HL-60 (cell line): ENCODE measurements around the gene SURF2.

ENCODE experiments used
- DNase-seq, 2 experiments: peaks; one replicate each; pipeline ENCODE4 v3.0.0-alpha.2; 2010 to 2020; ENCODE audit warnings: low read depth in 1 of 2, low spot score in 1 of 2
- H3K27ac ChIP-seq: fragments of 250-450 bp; sonication (Bioruptor Pico); replicated peaks from 2 replicates; pipeline ENCODE4 v1.5.1; 2020; ENCODE audit warnings: mild to moderate bottlenecking, moderate library complexity
- H3K27me3 ChIP-seq: fragments of 250-450 bp; sonication (Bioruptor Pico); 2 replicates; pipeline ENCODE4 v1.5.1; 2021; ENCODE audit warnings: mild to moderate bottlenecking, moderate library complexity; ENCODE audit not compliant: insufficient read depth, poor library complexity, severe bottlenecking
- H3K4me3 ChIP-seq: replicated peaks from 2 replicates; pipeline ENCODE4 v1.5.1; 2011; ENCODE audit warnings: mild to moderate bottlenecking, control low read depth, low read length; ENCODE audit not compliant: insufficient read depth
- GABPA ChIP-seq: IDR thresholded peaks from 2 replicates; pipeline ENCODE4 v1.6.1; 2012; ENCODE audit warnings: low read depth
- POLR2AphosphoS5 ChIP-seq: IDR thresholded peaks from 2 replicates; pipeline ENCODE4 v1.6.1; 2012; ENCODE audit warnings: low read depth
- SPI1 ChIP-seq: IDR thresholded peaks from 2 replicates; pipeline ENCODE4 v1.6.1; 2012; ENCODE audit warnings: low read depth, mild to moderate bottlenecking, borderline replicate concordance
- TF ChIP-seq, protein P1 (sequence below): IDR thresholded peaks from one replicate; pipeline ENCODE4 v1.5.1; 2011; ENCODE audit warnings: low read length, control low read depth, inconsistent platforms; ENCODE audit not compliant: insufficient read depth
- TF ChIP-seq, protein P2 (sequence below): IDR thresholded peaks from 2 replicates; pipeline ENCODE4 v1.6.1; 2012; ENCODE audit warnings: low read depth; ENCODE audit not compliant: insufficient replicate concordance

The SURF2 gene

DNA sequence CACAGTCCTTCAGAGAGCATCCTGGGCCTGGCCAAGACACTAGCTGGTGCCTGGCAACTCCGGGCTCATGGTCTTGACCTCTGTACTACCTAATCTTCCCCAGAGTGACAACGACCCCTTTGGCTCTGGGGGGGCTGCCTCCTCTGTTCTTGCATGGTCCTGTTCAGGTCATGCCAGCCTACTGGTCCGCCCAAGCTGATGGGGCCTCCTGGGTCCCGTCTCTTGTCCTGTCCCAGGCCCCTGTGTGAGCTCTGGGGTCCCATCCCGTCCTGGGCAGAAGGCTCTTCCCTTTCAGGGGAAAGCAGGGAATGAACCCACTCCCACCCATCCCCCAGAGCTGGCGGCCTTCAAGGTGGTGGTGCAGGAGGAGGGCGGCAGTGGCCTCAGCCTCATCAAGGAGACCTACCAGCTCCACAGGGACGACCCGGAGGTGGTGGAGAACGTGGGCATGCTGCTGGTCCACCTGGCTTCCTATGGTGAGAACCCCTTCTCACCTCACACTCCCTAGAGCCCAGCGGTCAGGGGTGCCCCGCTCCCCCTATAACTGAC is 48.2 kb downstream of the SURF2 start:
- no peak overlapping the region for H3K4me3 ChIP-seq
- no peaks in the 10 kb centered on the region for H3K27me3 ChIP-seq
- no peak for DNase-seq
- TF ChIP-seq SPI1: no peak
- TF ChIP-seq POLR2AphosphoS5: peak; percentile 55; the same call in 1 of the 2 replicates
- no peak overlapping the region for H3K27ac ChIP-seq

DNA sequence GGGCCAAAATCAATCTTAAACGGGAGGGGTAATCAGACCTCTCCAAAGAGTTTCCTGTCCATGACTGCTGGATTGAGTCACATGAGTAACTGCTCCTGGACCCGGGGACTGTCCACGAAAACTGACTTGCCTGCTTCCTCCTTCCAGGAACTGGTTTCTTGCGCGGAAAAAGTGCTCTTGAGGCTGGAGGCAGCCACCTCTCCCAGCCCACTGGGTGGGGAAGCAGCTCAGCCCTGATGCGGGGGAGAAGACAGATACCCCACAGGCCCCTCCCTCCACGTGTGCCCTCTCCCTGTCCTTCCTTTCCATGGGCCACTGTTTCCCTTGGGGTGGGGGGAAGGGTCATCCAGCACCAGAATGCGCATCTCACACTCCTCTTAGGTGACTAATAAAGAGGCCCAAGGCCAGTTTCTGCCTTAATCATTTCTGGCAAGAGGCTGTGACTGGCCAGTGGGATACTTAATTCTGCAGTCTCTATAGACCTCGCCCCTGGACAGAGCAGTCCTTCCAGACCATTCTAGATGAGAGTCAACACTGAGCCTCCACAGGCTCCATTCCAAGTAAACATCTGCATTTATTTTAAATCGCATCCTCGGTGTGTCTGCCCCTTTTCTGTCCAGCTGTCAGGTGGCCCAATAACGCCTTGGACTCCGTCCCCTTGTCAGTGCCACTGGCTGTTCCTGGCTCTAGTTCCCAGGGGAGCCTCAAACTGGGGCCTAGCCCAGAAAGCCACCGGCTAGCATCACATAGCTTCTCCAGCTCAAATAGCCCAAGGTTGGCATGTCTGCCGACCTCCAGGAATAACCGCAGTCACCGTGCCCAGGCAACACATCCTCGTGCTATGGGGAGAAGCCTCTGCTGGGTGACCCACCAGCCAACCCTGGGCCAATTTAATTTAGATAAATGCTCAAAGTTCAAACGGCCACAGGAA is 49.4 kb downstream of the SURF2 start:
- H3K4me3 ChIP-seq: no peak overlapping the region
- no peak for DNase-seq
- TF ChIP-seq, protein P1, sequence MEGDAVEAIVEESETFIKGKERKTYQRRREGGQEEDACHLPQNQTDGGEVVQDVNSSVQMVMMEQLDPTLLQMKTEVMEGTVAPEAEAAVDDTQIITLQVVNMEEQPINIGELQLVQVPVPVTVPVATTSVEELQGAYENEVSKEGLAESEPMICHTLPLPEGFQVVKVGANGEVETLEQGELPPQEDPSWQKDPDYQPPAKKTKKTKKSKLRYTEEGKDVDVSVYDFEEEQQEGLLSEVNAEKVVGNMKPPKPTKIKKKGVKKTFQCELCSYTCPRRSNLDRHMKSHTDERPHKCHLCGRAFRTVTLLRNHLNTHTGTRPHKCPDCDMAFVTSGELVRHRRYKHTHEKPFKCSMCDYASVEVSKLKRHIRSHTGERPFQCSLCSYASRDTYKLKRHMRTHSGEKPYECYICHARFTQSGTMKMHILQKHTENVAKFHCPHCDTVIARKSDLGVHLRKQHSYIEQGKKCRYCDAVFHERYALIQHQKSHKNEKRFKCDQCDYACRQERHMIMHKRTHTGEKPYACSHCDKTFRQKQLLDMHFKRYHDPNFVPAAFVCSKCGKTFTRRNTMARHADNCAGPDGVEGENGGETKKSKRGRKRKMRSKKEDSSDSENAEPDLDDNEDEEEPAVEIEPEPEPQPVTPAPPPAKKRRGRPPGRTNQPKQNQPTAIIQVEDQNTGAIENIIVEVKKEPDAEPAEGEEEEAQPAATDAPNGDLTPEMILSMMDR: no peak
- TF ChIP-seq, protein P2, sequence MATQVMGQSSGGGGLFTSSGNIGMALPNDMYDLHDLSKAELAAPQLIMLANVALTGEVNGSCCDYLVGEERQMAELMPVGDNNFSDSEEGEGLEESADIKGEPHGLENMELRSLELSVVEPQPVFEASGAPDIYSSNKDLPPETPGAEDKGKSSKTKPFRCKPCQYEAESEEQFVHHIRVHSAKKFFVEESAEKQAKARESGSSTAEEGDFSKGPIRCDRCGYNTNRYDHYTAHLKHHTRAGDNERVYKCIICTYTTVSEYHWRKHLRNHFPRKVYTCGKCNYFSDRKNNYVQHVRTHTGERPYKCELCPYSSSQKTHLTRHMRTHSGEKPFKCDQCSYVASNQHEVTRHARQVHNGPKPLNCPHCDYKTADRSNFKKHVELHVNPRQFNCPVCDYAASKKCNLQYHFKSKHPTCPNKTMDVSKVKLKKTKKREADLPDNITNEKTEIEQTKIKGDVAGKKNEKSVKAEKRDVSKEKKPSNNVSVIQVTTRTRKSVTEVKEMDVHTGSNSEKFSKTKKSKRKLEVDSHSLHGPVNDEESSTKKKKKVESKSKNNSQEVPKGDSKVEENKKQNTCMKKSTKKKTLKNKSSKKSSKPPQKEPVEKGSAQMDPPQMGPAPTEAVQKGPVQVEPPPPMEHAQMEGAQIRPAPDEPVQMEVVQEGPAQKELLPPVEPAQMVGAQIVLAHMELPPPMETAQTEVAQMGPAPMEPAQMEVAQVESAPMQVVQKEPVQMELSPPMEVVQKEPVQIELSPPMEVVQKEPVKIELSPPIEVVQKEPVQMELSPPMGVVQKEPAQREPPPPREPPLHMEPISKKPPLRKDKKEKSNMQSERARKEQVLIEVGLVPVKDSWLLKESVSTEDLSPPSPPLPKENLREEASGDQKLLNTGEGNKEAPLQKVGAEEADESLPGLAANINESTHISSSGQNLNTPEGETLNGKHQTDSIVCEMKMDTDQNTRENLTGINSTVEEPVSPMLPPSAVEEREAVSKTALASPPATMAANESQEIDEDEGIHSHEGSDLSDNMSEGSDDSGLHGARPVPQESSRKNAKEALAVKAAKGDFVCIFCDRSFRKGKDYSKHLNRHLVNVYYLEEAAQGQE: no peak
- TF ChIP-seq GABPA (no peak), POLR2AphosphoS5 (no peak), SPI1 (no peak)
- H3K27ac ChIP-seq: no peak overlapping the region
- no peaks in the 10 kb centered on the region for H3K27me3 ChIP-seq

DNA sequence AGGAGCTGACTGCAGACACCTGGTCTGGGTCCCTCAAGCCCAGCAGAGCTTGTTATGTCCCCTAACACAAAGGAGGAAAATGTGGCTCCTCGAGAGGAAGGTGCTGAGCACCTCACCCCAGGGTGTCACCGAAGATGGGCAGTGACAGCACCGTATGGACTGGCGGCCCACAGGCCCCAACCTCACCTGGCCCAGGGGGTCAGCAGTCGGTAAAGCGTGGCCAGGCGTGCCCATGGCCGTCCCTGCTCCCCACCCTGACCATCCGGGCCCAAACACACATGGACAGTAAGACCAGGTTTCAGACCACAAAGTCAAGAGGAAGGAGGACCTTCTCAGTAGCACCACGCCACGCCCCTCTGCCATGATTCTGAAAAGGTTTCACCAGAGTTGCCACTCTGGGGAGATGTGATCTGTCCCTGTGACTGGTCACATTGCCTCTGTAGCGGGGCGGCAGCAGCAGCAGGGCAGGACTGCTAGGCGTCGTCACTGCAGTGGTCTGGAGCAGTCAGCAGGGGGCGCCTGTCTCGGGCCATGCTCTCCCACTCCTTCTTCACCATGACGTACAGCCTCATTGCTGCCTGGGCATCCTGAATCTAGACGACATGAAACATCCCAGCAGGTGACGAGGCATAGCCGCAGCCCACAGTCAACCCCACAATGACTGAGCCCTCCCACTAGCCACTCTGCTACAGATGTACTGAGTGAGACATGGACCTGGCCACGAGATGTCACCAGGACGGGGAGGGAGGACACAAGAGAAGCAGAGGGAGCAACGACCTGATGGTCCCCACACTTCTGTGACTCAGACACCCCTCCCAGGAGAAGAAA is 50.3 kb downstream of the SURF2 start:
- TF ChIP-seq POLR2AphosphoS5 (0 out of 2 replicates have a peak, but pooled peaks have one; percentile 35), SPI1 (no peak), GABPA (no peak)
- TF ChIP-seq, protein P2: no peak
- TF ChIP-seq, protein P1: peak; percentile 93
- Histone ChIP-seq H3K27ac (no peak overlapping the region), H3K4me3 (no peak overlapping the region), H3K27me3 (no peaks in the 10 kb centered on the region)
- DNase-seq: peak; percentile 58 to 80
